Esophagus muscularis mucosa (tissue), 4 donors: ENCODE results near the gene ACTR1B.

Experiments used
- EP300 ChIP-seq: sonication (generic); formaldehyde crosslinking; IDR thresholded peaks from one replicate; pipeline ENCODE4 v1.6.1; 2017; ENCODE audit warnings: antibody characterized with exemption
- POLR2A ChIP-seq: fragments of 450-650 bp; IDR thresholded peaks from one replicate; pipeline ENCODE4 v1.6.1; 2017; ENCODE audit warnings: antibody characterized with exemption, moderate library complexity, mild to moderate bottlenecking, low read depth
- POLR2AphosphoS5 ChIP-seq, 2 donors: sonication (generic); formaldehyde crosslinking; IDR thresholded peaks; one replicate each; pipeline ENCODE4 v1.6.1; 2017; ENCODE audit warnings: antibody characterized with exemption in 2 of 2
- TF ChIP-seq, protein P1 (sequence below), 3 experiments: fragments of 200-600 bp in 2 of 3; fragments of 450-650 bp in 1 of 3; sonication (generic) in 2 of 3; IDR thresholded peaks; one replicate each; pipeline ENCODE4 v1.5.1; 2017 to 2019; ENCODE audit warnings: antibody characterized with exemption in 3 of 3, mild to moderate bottlenecking in 2 of 3, moderate library complexity in 1 of 3

DNA sequence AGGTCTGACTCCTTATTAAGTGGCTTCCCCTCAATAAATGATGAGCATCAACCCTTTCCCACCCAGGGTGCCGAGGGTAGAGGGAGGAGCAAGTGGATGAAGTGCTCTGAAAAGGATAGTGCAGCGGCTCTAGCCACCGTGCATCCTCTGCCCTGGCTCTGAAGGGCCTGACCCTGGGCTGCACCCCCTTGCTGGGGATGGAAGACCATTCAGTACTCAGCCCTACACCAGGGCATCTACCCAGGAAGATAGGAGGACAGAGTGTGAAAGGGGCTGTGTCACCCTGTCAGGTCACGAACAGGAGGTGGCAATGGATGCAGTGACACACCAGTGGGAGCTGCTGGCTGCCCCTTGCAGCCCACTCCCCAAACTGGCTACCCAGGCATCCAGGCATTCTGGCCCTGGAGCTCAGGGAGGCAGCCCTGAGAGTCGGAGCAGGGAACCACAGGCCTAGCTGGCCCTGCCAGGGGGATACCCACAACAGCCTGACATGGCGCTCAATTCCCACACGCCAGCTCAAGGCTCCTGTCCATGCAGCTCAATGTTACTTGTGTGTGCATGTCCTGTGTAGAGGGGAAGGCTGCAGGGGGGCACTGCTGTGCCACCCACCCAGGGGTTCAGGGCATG, 7.6 kb downstream of the ACTR1B start:
- TF ChIP-seq, protein P1, sequence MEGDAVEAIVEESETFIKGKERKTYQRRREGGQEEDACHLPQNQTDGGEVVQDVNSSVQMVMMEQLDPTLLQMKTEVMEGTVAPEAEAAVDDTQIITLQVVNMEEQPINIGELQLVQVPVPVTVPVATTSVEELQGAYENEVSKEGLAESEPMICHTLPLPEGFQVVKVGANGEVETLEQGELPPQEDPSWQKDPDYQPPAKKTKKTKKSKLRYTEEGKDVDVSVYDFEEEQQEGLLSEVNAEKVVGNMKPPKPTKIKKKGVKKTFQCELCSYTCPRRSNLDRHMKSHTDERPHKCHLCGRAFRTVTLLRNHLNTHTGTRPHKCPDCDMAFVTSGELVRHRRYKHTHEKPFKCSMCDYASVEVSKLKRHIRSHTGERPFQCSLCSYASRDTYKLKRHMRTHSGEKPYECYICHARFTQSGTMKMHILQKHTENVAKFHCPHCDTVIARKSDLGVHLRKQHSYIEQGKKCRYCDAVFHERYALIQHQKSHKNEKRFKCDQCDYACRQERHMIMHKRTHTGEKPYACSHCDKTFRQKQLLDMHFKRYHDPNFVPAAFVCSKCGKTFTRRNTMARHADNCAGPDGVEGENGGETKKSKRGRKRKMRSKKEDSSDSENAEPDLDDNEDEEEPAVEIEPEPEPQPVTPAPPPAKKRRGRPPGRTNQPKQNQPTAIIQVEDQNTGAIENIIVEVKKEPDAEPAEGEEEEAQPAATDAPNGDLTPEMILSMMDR (IDR thresholded peaks at IDR 0.05): no peak
- TF ChIP-seq POLR2A (no peak), POLR2AphosphoS5 (IDR thresholded peaks at IDR 0.05) (no peak), EP300 (no peak)
